Activated CD8-positive, alpha-beta memory T cell treated with anti-CD3 and anti-CD28 coated beads for 48 hours (primary cell): ENCODE results near the gene LCN15.

Source experiments
- DNase-seq, 3 experiments: peaks; one replicate each; pipeline ENCODE4 v3.0.0-alpha.2; 2020; ENCODE audit warnings: low read depth in 2 of 3, low spot score in 2 of 3

LCN15 gene

GRCh38 chr9:136741883-136742571 is 22.3 kb downstream of the LCN15 start:
- DNase-seq = no peak

GRCh38 chr9:136740971-136741882 is 23.1 kb downstream of the LCN15 start:
- no peak for DNase-seq

GRCh38 chr9:136740491-136740890 is 23.8 kb downstream of the LCN15 start:
- no peak for DNase-seq

DNA sequence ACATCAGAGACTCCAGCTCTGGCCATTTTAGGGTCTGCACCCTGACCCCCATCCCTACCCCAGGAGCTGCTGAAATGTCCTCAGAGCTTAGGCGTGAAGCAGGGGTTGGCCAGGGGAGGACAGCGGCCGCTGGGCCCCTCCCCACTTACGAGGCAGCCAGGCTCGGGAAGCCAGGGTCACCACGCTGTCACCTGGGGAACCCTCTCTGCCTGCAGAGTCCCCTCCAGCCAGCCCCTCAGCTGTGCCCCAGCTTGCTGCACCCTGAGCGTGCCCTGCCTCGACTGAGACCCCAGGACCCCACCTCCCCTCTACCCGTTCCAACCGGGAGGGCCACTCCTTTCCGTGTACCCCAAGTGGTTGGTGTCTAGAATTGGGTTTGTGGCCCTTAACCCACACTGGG is 24.2 kb downstream of the LCN15 start:
- no peak for DNase-seq

DNA sequence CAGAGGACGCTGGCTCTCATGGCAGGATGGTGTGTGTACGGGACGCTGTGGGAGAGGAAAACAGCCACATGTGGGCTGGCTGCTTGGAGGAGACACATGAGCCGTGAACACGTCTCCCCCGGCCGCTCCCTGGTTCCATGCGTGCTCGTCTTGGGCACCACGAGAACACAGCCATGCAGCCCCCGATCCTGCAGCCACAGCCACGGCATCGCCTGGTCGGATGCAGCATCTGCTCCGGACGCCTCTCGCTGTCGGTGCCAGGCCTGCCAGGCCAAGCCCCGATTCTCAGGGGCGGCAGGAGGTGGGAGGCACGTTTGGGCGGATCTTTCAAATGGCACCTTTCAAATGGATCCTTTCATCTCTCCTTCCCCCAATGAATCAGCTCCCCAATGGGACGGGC is 24.8 kb downstream of the LCN15 start:
- DNase-seq = no peak

DNA sequence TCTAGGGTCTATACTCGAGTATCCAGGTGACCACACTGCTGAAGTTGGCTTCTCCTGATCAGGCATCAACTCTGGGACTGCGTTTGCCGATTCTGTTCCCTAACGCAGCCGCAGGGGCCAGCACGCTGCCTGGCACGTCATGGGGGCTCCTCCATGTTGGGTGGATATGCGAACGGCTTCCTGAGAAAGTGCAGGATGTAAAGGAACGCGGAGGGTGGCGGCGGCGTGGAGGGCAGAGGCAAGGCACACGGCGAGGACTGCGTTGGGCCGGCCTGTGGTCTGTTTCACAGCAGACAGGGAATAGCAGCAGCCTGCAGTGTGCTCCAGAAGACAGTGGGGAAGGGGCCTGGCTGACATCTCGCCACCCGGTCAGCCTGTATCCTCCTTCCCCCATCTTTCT is 25.4 kb downstream of the LCN15 start:
- DNase-seq = no peak

- no peak for DNase-seq
Measured at GRCh38 chr9:136735812-136736480, 28.4 kb downstream of the LCN15 start.

DNA sequence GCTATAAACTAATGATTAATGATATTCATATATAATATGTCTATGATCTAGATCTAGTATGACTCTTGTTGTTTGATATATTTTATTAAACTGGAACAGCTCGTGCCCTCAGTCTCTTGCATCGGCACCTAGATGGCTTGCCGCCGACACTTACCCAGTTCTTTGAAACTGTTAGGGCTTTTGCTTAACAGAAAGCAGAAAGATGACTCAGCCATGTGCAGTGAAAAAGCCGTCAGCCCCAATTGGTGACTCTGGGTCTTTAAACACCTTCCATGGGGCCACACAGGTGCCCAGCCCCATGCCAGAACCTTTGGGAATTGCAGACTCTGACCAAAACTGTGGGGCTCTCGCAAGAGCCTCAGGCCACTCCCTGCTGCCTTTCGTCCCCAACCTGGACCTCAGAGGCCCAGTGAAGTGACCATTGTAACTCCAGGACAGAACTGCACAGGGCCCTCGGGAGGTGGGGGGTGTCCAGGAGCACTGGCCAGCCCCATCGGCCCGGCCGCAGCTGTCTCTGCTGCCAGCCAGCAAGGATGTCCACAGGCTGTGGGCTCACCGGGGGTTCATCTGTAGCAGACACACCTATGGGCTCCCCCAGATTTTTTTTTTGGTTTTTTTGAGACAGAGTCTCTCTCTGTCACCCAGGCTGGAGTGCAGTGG is 29.4 kb downstream of the LCN15 start:
- DNase-seq = no peak

- no peak for DNase-seq
Measured at GRCh38 chr9:136733611-136734010, 30.7 kb downstream of the LCN15 start.

DNA sequence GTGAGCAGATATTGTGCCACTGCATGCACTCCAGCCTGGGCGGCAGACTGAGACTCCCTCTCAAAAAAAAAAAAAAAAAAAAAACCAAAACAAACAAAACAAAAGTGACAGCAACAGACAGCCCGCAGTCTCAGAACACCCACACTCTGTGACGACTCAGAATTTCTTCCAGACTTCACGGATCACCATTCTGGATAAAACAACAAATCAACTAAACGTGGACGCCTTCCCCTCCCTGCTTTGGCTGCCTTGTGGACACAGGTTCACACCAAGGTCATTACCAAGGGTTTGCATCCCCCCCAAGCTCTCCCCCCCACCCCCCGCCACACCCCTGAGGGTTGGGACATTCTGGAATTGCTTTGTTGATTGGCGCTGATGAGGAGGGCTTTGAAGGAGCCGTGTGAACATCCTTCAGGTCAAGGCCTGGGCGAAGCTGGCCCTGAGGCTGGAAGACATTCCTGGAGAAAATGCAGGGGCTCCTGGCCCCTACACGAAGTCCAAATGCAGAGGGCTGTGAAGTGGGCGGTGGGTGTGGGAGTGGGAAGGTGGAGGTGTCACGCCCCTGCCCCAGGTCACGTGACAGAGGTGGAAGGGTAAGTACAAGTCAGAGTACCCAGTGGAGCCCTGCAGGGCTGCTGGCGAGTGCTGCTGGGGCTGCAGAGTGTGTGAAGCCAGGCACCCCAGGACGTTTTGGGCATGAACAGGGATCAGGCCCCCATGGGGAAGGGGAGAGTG is 31.7 kb downstream of the LCN15 start:
- DNase-seq = no peak

DNA sequence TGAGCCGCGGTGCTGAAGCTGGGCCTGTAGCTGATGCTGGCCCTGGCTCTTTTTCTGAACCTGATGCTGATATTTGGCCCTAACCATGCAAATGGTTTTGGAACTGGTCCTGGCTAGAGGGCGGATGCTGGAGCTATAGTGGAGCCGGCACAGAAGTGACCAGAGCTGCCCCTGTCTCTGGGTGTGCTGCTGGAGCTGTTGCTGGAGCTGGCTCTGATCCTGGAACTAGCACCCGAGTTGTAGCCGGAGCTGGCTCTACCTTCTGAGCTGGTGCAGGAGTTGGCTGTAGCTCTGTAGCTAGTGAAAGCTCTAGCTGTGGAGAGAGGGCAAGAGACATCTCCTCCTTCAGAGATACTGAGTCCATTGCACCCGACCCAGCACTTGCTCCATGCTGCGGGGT is 34.4 kb downstream of the LCN15 start:
- DNase-seq = no peak

- no peak for DNase-seq
Measured at GRCh38 chr9:136729144-136729543, 35.2 kb downstream of the LCN15 start.

GRCh38 chr9:136728548-136729123 is 35.7 kb downstream of the LCN15 start:
- no peak for DNase-seq

- DNase-seq = peak; percentile 83 to 95 (median 94)
Measured at GRCh38 chr9:136728080-136728547, 36.2 kb downstream of the LCN15 start.

GRCh38 chr9:136726631-136727191 is 37.6 kb downstream of the LCN15 start:
- no peak for DNase-seq

DNA sequence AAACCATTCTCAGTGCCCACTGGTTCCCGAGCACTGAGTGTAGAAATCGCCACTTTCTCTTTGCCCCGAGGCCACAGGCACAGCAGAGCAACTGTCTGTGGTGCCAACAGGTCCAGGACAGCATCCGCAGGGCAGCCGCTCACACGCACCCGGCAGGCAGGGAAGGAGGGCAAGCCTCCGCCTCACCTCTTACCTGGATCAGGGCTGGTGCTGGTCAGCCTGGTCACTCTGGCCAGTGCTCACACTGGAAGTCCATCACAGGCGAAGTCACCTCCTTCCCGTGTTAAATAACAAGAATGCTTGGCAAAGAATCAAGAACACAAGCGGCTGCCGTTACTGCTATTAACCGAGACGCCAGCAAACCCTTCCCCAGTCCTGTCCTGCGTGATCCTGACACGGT is 38.2 kb downstream of the LCN15 start:
- no peak for DNase-seq

- no peak for DNase-seq
Measured at GRCh38 chr9:136725612-136726011, 38.7 kb downstream of the LCN15 start.

DNA sequence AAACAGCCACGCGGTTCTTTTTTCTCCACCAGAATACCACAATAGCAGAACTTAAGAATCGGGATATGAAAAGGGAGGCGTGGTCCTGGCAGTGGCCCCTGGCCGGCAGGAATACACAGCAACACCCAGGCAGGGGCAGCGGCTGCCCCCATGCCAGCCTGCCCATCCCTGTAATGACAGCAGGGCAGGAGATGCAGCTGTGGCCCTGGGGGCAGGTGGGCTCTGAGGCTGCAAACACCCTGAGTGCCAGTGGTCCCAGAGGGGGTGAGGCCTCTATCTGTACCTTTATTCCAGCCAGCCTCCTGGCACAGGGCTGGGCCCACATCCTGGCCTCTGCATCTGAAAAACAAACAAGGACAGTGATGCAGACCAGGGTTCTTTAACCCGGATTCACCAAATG is 39.5 kb downstream of the LCN15 start:
- no peak for DNase-seq

- DNase-seq = no peak
Measured at GRCh38 chr9:136723989-136724388, 40.3 kb downstream of the LCN15 start.
